Gastroesophageal sphincter (tissue), 3 donors: ENCODE measurements around the gene NCOA5.

Experiments
- CTCF ChIP-seq, 4 experiments: fragments of 200-600 bp in 2 of 4; fragments of 450-650 bp in 2 of 4; sonication (generic) in 1 of 4; IDR thresholded peaks; one replicate each; pipeline ENCODE4 v1.5.1; 2017 to 2019; ENCODE audit warnings: antibody characterized with exemption in 4 of 4, mild to moderate bottlenecking in 2 of 4, moderate library complexity in 2 of 4
- EP300 ChIP-seq: sonication (generic); formaldehyde crosslinking; IDR thresholded peaks from one replicate; pipeline ENCODE4 v1.6.1; 2017; ENCODE audit warnings: antibody characterized with exemption, mild to moderate bottlenecking
- POLR2A ChIP-seq, 2 donors: fragments of 450-650 bp; IDR thresholded peaks; one replicate each; pipeline ENCODE4 v1.6.1; 2017; ENCODE audit warnings: antibody characterized with exemption in 2 of 2, mild to moderate bottlenecking in 2 of 2, moderate library complexity in 1 of 2

- TF ChIP-seq CTCF (IDR thresholded peaks at IDR 0.05) (no peak), EP300 (no peak), POLR2A (IDR thresholded peaks at IDR 0.05) (no peak)
Measured at GRCh38 chr20:46093531-46093930, 3.8 kb upstream of the NCOA5 start.
